Neural progenitor cell (in vitro differentiated cells): Measurements from ENCODE around the gene OPRL1.

ENCODE experiments used
- CTCF ChIP-seq: fragments of 200-600 bp; sonication (generic); IDR thresholded peaks from 2 replicates; pipeline ENCODE4 v1.5.1; 2017; ENCODE audit warnings: antibody characterized with exemption, mild to moderate bottlenecking
- EZH2 ChIP-seq: fragments of 200-600 bp; sonication (generic); IDR thresholded peaks from 2 replicates; pipeline ENCODE4 v1.6.1; 2017; ENCODE audit warnings: antibody characterized with exemption, mild to moderate bottlenecking, moderate library complexity

DNA sequence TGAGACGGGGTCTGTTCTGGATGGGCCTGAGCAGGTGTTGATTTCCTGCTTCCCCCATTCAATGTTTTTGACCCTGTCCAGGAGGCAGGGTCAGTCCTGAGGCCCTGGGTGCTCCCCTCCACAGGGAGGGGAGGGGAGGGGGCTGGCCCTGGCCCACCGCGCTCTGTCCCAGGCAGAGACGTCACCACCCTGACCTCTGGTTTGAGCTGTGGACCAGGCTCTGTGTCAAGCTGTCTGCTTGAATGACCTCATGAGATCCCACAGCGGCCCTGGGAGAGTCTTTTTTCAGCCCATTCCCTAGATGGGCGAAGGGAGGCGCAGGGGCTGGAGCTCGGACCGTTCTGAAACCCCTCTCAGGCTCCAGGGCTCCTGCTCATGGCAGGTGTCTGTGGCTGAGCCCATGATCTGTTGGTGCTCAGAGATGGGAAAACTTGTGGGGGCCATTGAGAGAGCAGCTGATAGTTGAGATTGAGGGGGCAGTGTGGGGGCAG is 13.2 kb downstream of the OPRL1 start:
- TF ChIP-seq CTCF = no peak
- TF ChIP-seq EZH2 = no peak
